Stimulated activated CD8-positive, alpha-beta memory T cell treated with anti-CD3 and anti-CD28 coated beads, Interleukin-2, amount 100 ng/mL, for 1 hour (primary cell): Measurements from ENCODE around the gene PPRC1.

Experiments
- DNase-seq, 2 donors: peaks; one replicate each; pipeline ENCODE4 v3.0.0-alpha.2; 2020; ENCODE audit warnings: low read depth in 2 of 2

Gene PPRC1, protein sequence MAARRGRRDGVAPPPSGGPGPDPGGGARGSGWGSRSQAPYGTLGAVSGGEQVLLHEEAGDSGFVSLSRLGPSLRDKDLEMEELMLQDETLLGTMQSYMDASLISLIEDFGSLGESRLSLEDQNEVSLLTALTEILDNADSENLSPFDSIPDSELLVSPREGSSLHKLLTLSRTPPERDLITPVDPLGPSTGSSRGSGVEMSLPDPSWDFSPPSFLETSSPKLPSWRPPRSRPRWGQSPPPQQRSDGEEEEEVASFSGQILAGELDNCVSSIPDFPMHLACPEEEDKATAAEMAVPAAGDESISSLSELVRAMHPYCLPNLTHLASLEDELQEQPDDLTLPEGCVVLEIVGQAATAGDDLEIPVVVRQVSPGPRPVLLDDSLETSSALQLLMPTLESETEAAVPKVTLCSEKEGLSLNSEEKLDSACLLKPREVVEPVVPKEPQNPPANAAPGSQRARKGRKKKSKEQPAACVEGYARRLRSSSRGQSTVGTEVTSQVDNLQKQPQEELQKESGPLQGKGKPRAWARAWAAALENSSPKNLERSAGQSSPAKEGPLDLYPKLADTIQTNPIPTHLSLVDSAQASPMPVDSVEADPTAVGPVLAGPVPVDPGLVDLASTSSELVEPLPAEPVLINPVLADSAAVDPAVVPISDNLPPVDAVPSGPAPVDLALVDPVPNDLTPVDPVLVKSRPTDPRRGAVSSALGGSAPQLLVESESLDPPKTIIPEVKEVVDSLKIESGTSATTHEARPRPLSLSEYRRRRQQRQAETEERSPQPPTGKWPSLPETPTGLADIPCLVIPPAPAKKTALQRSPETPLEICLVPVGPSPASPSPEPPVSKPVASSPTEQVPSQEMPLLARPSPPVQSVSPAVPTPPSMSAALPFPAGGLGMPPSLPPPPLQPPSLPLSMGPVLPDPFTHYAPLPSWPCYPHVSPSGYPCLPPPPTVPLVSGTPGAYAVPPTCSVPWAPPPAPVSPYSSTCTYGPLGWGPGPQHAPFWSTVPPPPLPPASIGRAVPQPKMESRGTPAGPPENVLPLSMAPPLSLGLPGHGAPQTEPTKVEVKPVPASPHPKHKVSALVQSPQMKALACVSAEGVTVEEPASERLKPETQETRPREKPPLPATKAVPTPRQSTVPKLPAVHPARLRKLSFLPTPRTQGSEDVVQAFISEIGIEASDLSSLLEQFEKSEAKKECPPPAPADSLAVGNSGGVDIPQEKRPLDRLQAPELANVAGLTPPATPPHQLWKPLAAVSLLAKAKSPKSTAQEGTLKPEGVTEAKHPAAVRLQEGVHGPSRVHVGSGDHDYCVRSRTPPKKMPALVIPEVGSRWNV (N-terminal part only)

GRCh38 chr10:102132563-102133372, at the start of gene PPRC1:
TSS of gene PPRC1 (plus strand) at chr10:102133040. CDS start at chr10:102133069, 29 bp downstream.
- DNase-seq: peak; percentile 89 to 94

DNA sequence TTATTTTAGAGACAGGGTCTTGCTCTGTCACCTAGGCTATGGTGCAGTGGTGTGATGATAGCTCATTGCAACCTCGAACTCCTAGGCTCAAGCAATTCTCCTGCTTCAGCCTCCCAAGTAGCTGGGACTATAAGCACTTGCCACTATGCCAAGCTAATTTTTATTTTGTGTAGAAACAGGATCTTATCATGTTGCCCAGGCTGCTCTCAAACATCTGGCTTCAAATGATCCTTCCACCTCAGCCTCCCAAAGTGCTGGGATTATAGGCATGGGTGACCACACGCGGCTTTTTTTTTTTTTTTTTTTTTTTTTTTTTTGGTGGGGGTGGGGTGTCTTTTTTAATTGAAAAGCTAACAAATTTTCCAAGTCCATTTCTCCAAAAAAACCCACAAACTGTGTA, 49.3 kb upstream of the PPRC1 start:
- no peak for DNase-seq

DNA sequence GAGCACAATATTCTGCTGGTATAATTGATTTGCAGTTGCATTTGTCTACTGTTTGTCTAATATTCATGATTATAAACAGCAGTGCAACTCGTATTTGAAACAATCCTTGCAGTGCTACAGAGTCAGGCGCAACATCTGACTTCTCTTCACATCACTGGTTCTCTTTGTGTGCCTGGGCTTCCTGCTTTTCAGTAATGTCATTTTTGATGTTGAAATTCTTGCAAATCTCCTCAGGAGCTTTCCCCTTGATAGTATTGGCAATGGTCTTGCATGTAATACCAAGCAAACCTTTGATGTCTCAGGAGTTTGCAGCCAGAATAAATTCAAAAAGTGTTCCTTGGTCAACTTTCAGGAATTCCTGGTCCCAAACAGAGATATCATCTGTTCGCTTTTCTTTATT, 47.5 kb upstream of the PPRC1 start:
- DNase-seq: no peak

DNA sequence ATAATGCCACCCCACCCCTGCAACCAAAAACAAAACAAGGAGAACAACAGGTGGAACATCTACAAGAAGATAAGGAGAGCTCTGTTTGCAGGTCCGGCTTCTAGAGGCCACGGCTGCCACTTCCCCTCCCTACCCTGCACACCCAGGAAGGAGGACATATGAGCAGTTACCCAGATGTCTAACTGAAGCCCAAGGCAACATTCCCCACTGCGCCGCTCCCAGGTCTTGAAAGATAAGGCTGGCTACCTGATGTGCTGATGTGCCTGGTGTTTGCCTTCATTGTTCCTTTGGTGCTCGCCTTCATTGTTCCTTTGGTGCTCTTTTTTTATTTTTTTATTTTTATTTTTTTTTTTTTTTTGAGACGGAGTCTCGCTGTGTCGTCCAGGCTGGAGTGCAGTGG, 46.6 kb upstream of the PPRC1 start:
- no peak for DNase-seq

- DNase-seq: no peak
These were observed 42.1 kb upstream of the PPRC1 start for GRCh38 chr10:102090772-102091171.

DNA sequence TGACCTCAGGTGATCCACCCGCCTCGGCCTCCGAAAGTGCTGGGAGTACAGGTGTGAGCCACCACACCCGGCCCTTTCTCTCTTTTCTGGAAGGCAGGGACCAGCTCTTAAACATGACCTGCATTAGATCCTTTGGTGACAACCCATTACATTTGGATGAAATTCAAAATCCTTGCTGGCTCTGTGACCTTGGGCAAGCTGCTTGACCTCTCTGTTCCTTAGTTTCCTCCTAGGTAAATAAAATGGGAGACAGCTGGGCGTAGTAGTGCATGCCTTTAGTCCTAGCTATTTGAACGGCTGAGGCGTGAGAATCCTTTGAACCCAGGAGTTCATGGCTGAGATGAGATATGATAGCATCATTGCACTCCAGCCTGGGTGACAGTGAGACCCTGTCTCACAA, 36.4 kb upstream of the PPRC1 start:
- DNase-seq: no peak

- DNase-seq: no peak
These were observed 31.7 kb upstream of the PPRC1 start for GRCh38 chr10:102101152-102101551.

DNA sequence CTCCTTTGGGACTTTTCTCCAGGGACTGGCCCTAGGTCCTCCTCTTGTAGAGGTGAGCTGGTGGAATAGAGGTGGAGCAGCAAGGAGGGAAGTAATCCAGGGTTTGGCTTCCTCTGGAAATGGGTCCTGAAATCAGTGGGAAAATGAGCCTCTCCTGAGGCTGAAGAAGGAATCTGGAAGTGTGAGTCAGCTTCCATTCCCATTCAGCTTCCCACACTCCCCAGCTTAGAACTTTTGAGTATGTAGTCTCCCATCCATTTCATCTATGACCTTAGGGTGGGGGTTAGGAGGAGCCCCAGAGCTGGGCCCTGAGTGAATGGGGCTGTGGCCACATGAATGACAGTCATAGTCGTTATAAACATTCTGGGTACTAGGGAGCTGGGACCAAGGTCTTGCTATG, 30.4 kb upstream of the PPRC1 start:
- no peak for DNase-seq

- no peak for DNase-seq
These were observed 25.8 kb upstream of the PPRC1 start for GRCh38 chr10:102106998-102107397.

DNA sequence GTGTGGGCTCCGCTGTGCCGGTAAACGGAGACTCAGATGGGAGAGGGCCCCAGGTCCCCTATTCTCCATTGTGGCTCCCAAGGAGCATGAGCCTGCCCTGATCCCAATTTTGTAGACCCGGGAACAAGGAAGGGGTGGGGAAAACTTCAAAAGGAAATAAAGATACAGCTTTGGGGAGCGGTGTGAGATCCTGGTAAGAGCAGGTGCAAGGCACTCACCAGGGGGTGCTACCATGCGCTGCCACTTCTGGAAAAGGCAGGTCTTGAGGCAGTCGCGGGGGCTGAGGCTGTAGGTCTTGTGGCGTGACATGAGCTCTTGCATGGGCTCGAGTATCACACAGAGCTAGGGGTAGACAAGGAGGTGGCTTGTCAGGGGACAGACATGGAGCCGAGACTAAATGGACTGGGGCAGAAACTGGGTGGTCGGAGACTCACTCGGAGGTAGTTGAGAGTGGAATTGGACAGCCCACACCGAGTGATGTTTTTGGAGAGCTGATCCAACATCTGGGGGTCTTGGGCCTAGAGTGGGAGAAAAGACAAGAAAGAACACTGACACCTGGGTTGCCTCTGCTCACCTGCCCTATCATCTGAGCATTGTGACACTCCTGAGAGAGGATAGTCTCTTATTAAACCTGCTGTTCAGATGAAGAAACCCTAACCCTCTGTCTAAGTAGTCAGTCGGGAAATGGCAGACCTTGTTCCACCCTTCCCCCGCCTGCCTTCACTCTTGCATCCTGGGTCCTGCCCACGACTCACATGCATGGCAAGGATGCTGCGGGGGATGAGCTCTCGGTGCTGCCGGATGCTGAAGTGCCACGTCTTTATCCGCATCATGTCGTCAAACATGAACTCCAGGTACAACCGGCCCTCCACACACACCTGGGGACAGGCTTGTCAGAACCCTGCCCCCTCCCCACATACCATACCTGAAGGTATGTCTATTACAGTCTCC, 23.4 kb upstream of the PPRC1 start:
- DNase-seq: no peak

DNA sequence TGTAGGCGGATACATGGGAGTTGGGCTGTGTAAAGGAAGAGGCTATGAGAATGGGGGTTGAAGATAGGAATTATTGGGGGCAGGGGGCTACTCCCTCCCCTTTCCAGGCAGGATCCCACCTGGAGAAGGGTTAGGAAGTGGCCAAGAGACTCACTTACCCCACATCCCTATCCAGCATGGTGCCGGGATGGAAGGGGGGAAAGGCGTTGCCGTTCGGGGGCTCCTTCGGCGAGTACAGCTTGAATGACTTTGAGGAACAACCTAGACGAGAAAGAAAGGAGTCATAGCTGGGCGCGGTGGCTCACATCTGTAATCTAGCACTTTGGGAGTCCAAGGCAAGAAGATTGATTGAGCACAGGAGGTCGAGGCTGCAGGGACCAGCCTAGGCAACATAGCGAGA, 21.6 kb upstream of the PPRC1 start:
- no peak for DNase-seq

DNA sequence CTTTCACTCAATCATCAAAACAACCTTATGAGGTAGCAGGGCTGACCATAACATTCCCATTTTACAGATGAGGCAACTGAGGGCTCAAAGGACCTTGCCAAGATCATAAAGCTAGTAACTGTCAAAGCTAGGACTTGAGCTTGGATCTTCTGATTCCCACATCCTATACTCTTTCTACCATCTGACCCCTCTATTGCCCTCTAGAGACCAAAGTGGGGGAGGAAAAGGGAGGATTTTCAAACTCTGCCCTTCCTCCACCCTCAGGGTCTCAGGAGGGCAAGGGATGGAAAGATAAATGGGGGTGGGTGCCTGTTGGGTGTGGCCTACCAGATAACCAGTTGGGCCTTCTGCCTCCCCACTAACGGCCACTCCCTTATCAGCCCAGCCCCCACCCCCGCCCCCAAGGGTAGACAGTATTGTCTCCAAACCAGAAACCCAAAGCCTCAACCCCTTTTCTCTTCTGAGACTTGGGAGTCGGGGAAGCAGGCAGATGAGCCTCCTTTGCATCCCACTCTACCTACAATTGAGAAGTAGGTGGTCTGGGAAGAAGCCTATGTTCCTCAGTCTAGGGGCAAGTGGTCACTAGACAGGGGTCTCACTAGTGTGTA, 20.5 kb upstream of the PPRC1 start:
- DNase-seq: no peak

GRCh38 chr10:102113261-102113955, 19.4 kb upstream of the PPRC1 start:
- no peak for DNase-seq

- no peak for DNase-seq
These were observed 18.6 kb upstream of the PPRC1 start for GRCh38 chr10:102113956-102114857.

DNA sequence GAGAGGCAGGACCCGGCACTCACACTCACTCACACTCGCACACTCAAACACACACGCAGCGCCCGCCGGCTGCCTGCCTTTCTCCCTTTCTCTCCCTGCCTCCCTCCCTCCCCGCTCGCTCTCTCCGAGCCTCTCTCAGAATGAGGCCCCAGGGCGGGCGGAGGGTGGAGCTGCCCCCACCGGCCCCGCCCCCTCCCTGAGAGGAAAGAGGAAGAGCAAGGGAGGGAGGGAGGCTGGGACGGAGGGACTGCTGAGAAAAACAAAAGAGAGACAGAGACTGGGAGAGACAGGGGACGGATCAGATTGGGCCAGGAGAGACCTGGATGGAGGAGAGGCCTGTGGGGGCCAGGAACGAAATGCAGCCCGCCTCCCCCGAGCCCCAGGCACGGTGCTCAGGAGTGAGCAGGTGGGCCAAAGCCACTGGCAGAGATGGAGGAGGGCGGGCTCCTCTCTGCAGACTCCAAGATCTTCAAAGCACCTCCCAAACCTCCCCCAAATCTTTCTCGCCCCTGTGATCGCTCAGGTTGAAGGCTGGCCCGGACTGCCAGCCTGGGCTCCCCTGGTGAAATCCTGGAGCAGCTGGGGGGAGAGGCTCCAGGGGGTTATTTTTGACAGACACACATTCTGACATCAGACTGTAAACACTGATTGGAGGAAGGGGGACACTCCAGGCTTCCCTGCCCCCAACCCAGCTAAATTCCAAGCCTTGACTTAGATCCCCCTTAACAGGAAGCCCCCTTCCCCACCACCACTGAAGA, 17.8 kb upstream of the PPRC1 start:
- DNase-seq: peak; percentile 61 to 72

GRCh38 chr10:102115775-102116174, 17.1 kb upstream of the PPRC1 start:
- no peak for DNase-seq

GRCh38 chr10:102116656-102117055, 16.2 kb upstream of the PPRC1 start:
- DNase-seq: no peak
